ENCODE measurements around the gene ADGRD1. TPM values are rescaled to one million over a fixed set of nuclear protein-coding genes. Genes with fewer than 3 reads are reported as not detected.

The ADGRD1 gene
- total RNA-seq, 1 donor from 2014 or later: 99.5 TPM

GRCh38 chr12:131146173-131146675 lies 192.5 kb downstream of the ADGRD1 start:
- intact Hi-C loops (cut with micrococcal nuclease): no loop called here
- TF ChIP-seq CTCF (IDR thresholded peaks at IDR 0.05; ENCODE audit: borderline replicate concordance): no peak
- Histone ChIP-seq H3K9me3 (replicated peaks) (peaks cover 5% of the 10 kb centered on the region), H3K36me3 (no peaks in the 10 kb centered on the region), H3K4me3 (no peak overlapping the region), H3K27me3 (ENCODE audit: low read depth) (no peaks in the 10 kb centered on the region), H3K27ac (replicated peaks) (peak overlapping the region; percentile 36), H3K4me1 (peaks cover 9% of the 10 kb centered on the region)
- no peak for DNase-seq

- Histone ChIP-seq H3K27me3 (ENCODE audit: low read depth) (no peaks in the 10 kb centered on the region), H3K9me3 (replicated peaks) (peaks cover 5% of the 10 kb centered on the region), H3K4me3 (no peak overlapping the region), H3K27ac (replicated peaks) (peak overlapping the region; percentile 36), H3K36me3 (no peaks in the 10 kb centered on the region), H3K4me1 (peaks cover 9% of the 10 kb centered on the region)
- intact Hi-C loops (cut with micrococcal nuclease): no loop called here
- TF ChIP-seq CTCF (IDR thresholded peaks at IDR 0.05; ENCODE audit: borderline replicate concordance): no peak
- no peak for DNase-seq
These were observed 193.6 kb downstream of the ADGRD1 start for GRCh38 chr12:131147293-131147692.

- Histone ChIP-seq H3K27ac (replicated peaks) (no peak overlapping the region), H3K4me1 (peaks cover 7% of the 10 kb centered on the region), H3K9me3 (replicated peaks) (peaks cover 5% of the 10 kb centered on the region), H3K27me3 (ENCODE audit: low read depth) (no peaks in the 10 kb centered on the region), H3K4me3 (no peak overlapping the region), H3K36me3 (no peaks in the 10 kb centered on the region)
- no peak for TF ChIP-seq CTCF (IDR thresholded peaks at IDR 0.05; ENCODE audit: borderline replicate concordance)
- intact Hi-C loops (cut with micrococcal nuclease): no loop called here
- DNase-seq: no peak
These were observed 194.2 kb downstream of the ADGRD1 start for GRCh38 chr12:131147894-131148293.

GRCh38 chr12:131151558-131152345 lies 198.0 kb downstream of the ADGRD1 start:
- DNase-seq: no peak
- Histone ChIP-seq H3K9me3 (replicated peaks) (peaks cover 5% of the 10 kb centered on the region), H3K27ac (replicated peaks) (no peak overlapping the region), H3K4me1 (peaks cover 4% of the 10 kb centered on the region), H3K4me3 (no peak overlapping the region), H3K36me3 (no peaks in the 10 kb centered on the region), H3K27me3 (ENCODE audit: low read depth) (no peaks in the 10 kb centered on the region)
- TF ChIP-seq CTCF (IDR thresholded peaks at IDR 0.05; ENCODE audit: borderline replicate concordance): no peak
- intact Hi-C loops (cut with micrococcal nuclease): no loop called here

GRCh38 chr12:131152587-131152986 lies 198.9 kb downstream of the ADGRD1 start:
- no peak for TF ChIP-seq CTCF (IDR thresholded peaks at IDR 0.05; ENCODE audit: borderline replicate concordance)
- Histone ChIP-seq H3K9me3 (replicated peaks) (peaks cover 5% of the 10 kb centered on the region), H3K27ac (replicated peaks) (no peak overlapping the region), H3K36me3 (no peaks in the 10 kb centered on the region), H3K27me3 (ENCODE audit: low read depth) (no peaks in the 10 kb centered on the region), H3K4me3 (no peak overlapping the region), H3K4me1 (no peaks in the 10 kb centered on the region)
- intact Hi-C loops (cut with micrococcal nuclease): no loop called here
- no peak for DNase-seq

Measured in left ventricle myocardium inferior (tissue), 1 donor.